ENCODE results near the gene BMERB1.
A peak's percentile ranks its signal among the peaks of the same experiment; 100 is the strongest.
"Not testable (repeated sequence)": the region's sequence is repeated elsewhere in the genome, so short reads cannot be mapped to it uniquely, and the experiment has no call there.

Gene BMERB1

GRCh38 chr16:15434425-15435215 lies at the start of gene BMERB1:
Gene BMERB1 (plus strand): TSS chr16:15434588. CDS start chr16:15434654, 66 bp downstream.
- peak; percentile 77 to 82 for DNase-seq

GRCh38 chr16:15388060-15388459 lies 46.3 kb upstream of the BMERB1 start:
- not testable (repeated sequence) for DNase-seq

DNA sequence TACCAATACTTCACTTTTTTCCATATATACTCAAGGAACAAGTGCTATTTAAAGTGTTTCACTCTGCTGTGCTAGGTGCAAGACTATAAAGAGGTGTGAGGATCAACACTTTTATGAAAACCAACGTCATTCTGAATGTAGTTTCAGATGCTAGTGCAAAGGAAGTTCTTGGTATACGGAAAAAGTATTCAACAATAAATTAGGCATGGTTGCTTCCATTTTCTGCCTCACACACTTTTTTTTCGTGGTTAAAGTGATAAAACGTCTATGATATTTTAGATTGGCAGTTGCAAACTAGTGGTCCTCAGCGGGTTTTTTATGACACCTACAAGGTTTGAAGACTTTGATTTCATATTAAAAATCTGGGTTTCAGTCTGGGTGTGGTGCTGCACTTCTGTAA lies 44.5 kb upstream of the BMERB1 start:
- DNase-seq = not testable (repeated sequence)

DNA sequence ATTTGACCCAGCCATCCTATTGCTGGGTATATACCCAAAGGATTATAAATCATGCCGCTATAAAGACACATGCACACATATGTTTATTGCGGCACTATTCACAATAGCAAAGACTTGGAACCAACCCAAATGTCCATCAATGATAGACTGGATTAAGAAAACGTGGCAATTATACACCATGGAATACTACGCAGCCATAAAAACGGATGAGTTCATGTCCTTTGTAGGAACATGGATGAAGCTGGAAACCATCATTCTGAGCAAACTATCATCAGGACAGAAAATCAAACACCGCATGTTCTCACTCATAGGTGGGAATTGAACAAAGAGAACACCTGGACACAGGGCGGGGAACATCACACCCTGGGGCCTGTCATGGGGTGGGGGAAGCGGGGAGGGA lies 41.4 kb upstream of the BMERB1 start:
- DNase-seq = not testable (repeated sequence)

- peak in 1 of 2 experiments; percentile 5 for DNase-seq
Measured at GRCh38 chr16:15395631-15396508, 38.5 kb upstream of the BMERB1 start, which contains the start of gene MPV17L. Gene MPV17L (plus strand): TSS chr16:15395754. CDS start chr16:15395898, 144 bp downstream.

GRCh38 chr16:15396509-15396829 lies 37.9 kb upstream of the BMERB1 start:
- not testable (repeated sequence) for DNase-seq

DNA sequence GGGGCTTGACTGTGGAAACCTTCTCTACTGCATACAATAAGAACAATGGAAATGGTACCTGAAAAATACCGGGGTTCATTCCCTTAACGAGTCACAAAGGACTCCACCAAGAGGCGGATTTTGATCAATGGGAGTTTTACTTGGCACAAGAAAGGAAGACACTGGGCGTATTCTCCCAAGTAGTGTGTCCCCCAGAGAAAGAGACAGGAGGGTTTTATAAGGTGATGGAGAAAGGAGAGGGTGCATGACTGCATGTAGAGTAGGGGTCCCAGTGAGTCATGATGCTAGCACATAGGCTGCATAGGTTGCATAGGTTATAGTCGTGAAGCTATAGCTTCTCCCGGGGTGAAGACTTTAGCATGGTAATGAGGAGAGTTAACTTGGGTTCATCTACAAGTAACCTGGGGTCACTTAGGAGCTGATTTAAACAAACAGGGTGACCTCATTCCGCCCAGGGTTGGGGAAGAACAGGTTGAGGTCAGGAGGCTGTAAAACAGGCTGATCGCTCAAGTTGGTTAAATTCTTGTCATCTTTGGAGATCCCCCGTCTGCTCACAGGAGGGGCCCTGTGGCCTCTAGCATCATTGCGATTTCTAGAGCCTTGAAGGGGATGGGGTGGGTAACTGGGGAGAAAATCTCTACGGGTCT lies 37.3 kb upstream of the BMERB1 start:
- DNase-seq = no peak

DNA sequence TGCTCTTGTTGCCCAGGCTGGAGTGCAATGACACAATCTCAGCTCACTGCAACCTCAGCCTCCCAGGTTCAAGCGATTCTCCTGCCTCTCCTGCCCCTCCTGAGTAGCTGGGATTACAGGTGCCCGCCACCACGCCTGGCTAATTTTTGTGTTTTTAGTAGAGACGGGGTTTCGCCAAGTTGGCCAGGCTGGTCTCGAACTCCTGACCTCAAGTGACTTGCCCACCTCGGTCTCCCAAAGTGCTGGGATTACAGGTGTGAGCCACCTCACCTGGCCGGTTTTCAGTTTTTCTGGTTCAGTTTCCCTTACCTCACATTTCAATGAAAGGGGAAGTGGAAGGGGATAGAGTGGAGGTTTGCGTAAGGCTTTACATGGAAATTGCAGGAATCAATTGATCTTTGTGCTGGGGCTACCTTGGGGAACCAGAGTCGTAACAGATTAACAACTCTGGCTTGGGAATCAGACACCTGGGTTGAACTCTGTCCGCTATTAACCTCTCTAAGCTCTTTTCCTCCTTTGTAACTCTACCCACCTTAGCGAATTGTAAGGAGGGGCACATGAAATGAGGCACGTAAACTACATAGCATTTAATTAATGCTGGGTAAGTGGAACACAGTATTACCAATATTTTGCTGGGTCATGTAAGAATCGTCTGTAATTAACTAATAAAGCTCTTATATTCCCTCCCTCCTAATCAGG lies 35.6 kb upstream of the BMERB1 start:
- DNase-seq = no peak

DNA sequence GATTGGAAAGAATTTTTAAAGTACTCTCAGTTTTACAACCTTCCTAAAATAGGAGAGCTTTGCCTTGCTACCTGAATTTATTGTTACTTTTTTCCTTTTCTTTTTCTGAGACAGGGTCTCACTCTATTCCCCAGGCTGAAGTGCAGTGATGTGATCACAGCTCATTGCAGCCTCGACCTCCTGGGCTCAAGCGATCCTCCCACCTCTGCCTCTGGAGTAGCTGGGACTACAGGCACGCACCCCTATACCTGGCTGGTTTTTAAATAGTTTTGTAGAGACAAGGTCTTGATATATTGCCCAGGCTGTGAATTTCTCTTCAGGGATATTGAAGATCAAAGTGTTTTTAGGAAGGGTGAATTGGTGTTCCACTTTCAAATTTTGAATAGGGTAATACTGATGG lies 35.1 kb upstream of the BMERB1 start:
- DNase-seq = no peak

GRCh38 chr16:15400314-15400713 lies 34.1 kb upstream of the BMERB1 start:
- not testable (repeated sequence) for DNase-seq

DNA sequence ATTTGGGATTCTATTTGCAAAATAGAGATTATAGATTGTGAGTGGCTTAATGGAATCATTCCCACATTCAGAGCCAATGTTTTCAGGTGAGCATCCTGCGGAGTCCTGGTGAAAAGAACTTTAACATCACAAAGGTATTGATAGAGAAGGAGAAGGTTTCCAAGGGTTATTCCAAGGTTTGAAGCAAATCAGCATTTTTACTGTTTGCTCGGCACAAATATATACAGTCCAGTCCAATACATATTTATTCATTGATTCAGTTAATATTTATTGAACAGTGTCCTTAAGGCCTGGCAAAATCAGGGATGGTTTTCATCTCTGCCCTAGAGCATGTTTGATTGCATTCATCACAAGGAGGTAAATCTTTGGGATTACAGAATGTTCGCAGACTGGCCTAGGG lies 32.4 kb upstream of the BMERB1 start:
- no peak for DNase-seq

GRCh38 chr16:15403392-15403995 lies 30.9 kb upstream of the BMERB1 start:
- DNase-seq = no peak

- not testable (repeated sequence) for DNase-seq
Measured at GRCh38 chr16:15404091-15404490, 30.3 kb upstream of the BMERB1 start.

GRCh38 chr16:15404792-15405191 lies 29.6 kb upstream of the BMERB1 start:
- no peak for DNase-seq

GRCh38 chr16:15407756-15408155 lies 26.6 kb upstream of the BMERB1 start:
- not testable (repeated sequence) for DNase-seq

- not testable (repeated sequence) for DNase-seq
Measured at GRCh38 chr16:15409476-15409875, 24.9 kb upstream of the BMERB1 start.

DNA sequence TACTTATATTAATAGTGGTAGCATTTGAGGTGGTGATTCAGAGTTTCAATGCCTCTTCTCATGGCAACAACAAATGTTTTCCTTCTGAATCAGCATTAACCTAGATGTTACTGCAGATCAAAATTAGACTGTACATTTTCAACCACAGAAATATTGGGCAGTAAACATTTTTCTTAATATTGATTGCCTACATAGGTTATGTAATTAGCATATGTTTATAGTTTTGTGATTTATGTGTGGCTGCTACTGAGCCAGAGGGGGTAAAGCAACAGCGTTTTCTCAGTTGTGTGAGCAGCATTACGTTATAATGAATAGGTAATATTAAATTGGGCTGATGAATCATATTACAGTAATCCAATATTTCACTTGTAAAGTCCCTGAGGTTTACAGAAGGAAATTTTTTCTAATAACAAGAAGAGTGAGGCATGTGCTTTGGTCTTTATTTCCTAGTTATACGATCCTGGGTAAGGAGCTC lies 18.8 kb upstream of the BMERB1 start:
- no peak for DNase-seq

GRCh38 chr16:15417197-15417596 lies 17.2 kb upstream of the BMERB1 start:
- DNase-seq = no peak

DNA sequence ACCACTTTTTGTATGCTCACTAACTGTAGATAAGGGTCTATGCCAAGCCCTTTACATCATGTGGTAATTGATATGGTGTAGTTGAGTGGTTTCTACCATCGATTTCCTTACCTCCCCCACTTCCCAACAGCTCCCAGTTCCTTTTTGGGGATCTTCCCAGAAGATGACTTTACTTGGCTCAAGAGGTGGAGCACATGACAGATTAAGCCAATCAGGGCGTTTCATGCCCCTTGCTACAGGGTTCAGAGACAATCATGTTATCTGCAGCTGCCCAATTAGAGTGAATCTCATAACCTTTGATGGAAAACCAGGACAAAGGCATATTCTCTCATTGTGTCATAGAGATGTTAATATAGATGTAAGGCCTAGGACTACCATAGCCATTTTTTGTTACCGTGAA lies 16.2 kb upstream of the BMERB1 start:
- DNase-seq = no peak

- DNase-seq = not testable (repeated sequence)
Measured at GRCh38 chr16:15421696-15422095, 12.7 kb upstream of the BMERB1 start.

GRCh38 chr16:15422222-15422621 lies 12.2 kb upstream of the BMERB1 start:
- DNase-seq = no peak

- no peak for DNase-seq
Measured at GRCh38 chr16:15425861-15426260, 8.5 kb upstream of the BMERB1 start.
